ENCODE results near the gene VAPA.

GRCh38 chr18:9877655-9878014 is 36.2 kb upstream of the VAPA start:
- no peak for TF ChIP-seq CTCF (IDR thresholded peaks at IDR 0.05; ENCODE audit: insufficient read depth, low read length)
- no peak for TF ChIP-seq REST (IDR thresholded peaks at IDR 0.05; ENCODE audit: insufficient replicate concordance, low read depth)
- no peak for TF ChIP-seq GABPA (IDR thresholded peaks at IDR 0.05; ENCODE audit: low read depth)
